ENCODE results near the gene ATP8B3.

- TF ChIP-seq CTCF (IDR thresholded peaks at IDR 0.05) = no peak
- TF ChIP-seq CHD2 (IDR thresholded peaks at IDR 0.05; ENCODE audit: low read length, partially characterized antibody) = no peak
- TF ChIP-seq POLR2A (IDR thresholded peaks at IDR 0.05; ENCODE audit: low read length) = no peak
- no peak for TF ChIP-seq HOXA7 (CRISPR knock-in tag; IDR thresholded peaks at IDR 0.05)
- no peak for TF ChIP-seq ESRRA (IDR thresholded peaks at IDR 0.05; ENCODE audit: borderline replicate concordance, low read length)
- TF ChIP-seq BHLHE40 (IDR thresholded peaks at IDR 0.05; ENCODE audit: low read depth, low read length) = no peak
These were observed 15.6 kb upstream of the ATP8B3 start for GRCh38 chr19:1827566-1828278.
